ENCODE data around the gene LRSAM1. TPM values are rescaled to one million over a fixed set of nuclear protein-coding genes. Genes with fewer than 3 reads are reported as not detected.
A peak's percentile ranks its signal among the peaks of the same experiment; 100 is the strongest.

Gene LRSAM1
- total and polyA plus RNA-seq, 9 of the 15 experiments (the other 6 are each of a cell fraction or from before 2014, with no cell fraction given): 0.07 to 16.2 (median 4.7) TPM

GRCh38 chr9:127514468-127514867 is 63.2 kb downstream of the LRSAM1 start:
- FAIRE-seq: no peak
- intact Hi-C loops (cut with micrococcal nuclease): no loop called here
- H3K36me3 ChIP-seq (ENCODE audit: control insufficient read depth, insufficient read depth, low read length): peaks cover 63% of the 10 kb centered on the region; the same call in 2 of the 3 replicates
- no peak overlapping the region for H2AFZ ChIP-seq (ENCODE audit: low read depth, low read length)
- H3K9me1 ChIP-seq (ENCODE audit: control insufficient read depth, insufficient read depth, low read length): no peaks in the 10 kb centered on the region
- peaks cover 6 to 8% of the 10 kb centered on the region in 2 experiments for H3K4me1 ChIP-seq (replicated peaks in 1 of 2; ENCODE audit: control insufficient read depth in 2 of 2, insufficient read depth in 2 of 2, low read length in 2 of 2)
- H3K27ac ChIP-seq (ENCODE audit: extremely low read depth, low read depth, low read length): no peak overlapping the region
- no peak overlapping the region for H3K4me3 ChIP-seq
- in situ Hi-C loops (cut with MboI): no loop called here
- 60% methylated on average over 2 of the region's 2 CpGs for WGBS (ENCODE audit: insufficient coverage, low coverage, missing lambda C conversion rate)
- no peak overlapping the region for H3K4me2 ChIP-seq (ENCODE audit: insufficient read depth, low read length)
- TF ChIP-seq NCOA1 (IDR thresholded peaks at IDR 0.05; ENCODE audit: low read depth): no peak
- TF ChIP-seq, protein P1, sequence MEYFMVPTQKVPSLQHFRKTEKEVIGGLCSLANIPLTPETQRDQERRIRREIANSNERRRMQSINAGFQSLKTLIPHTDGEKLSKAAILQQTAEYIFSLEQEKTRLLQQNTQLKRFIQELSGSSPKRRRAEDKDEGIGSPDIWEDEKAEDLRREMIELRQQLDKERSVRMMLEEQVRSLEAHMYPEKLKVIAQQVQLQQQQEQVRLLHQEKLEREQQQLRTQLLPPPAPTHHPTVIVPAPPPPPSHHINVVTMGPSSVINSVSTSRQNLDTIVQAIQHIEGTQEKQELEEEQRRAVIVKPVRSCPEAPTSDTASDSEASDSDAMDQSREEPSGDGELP (CRISPR knock-in tag; IDR thresholded peaks at IDR 0.05; ENCODE audit: borderline replicate concordance): no peak
- no peak for TF ChIP-seq ETS1 (conservative IDR thresholded peaks at IDR 0.05; ENCODE audit: control insufficient read depth, low read depth, low read length)
- TF ChIP-seq ZNF76 (CRISPR knock-in tag; IDR thresholded peaks at IDR 0.05; ENCODE audit: borderline replicate concordance): no peak
- no peak for TF ChIP-seq SRSF7 (optimal IDR thresholded peaks at IDR 0.05; ENCODE audit: low read depth, low read length)
- TF ChIP-seq RBM17 (IDR thresholded peaks at IDR 0.05; ENCODE audit: borderline replicate concordance, low read depth, low read length): no peak
- TF ChIP-seq ZNF274 (IDR thresholded peaks at IDR 0.05; ENCODE audit: borderline replicate concordance, low read depth, low read length): no peak
- no peak for TF ChIP-seq FOSL1 (tag; conservative IDR thresholded peaks at IDR 0.05)
- no peak for TF ChIP-seq ZNF436 (CRISPR knock-in tag; IDR thresholded peaks at IDR 0.05)
- no peak for TF ChIP-seq RB1 (IDR thresholded peaks at IDR 0.05; ENCODE audit: low read depth)
- no peak for TF ChIP-seq KLF10 (CRISPR knock-in tag; IDR thresholded peaks at IDR 0.05)
- no peak for TF ChIP-seq ZFP36 (IDR thresholded peaks at IDR 0.05; ENCODE audit: low read depth, low read length, partially characterized antibody)
- TF ChIP-seq MTA1 (IDR thresholded peaks at IDR 0.05; ENCODE audit: borderline replicate concordance): no peak
- TF ChIP-seq THAP12 (CRISPR knock-in tag; IDR thresholded peaks at IDR 0.05): no peak
- TF ChIP-seq, protein P2, sequence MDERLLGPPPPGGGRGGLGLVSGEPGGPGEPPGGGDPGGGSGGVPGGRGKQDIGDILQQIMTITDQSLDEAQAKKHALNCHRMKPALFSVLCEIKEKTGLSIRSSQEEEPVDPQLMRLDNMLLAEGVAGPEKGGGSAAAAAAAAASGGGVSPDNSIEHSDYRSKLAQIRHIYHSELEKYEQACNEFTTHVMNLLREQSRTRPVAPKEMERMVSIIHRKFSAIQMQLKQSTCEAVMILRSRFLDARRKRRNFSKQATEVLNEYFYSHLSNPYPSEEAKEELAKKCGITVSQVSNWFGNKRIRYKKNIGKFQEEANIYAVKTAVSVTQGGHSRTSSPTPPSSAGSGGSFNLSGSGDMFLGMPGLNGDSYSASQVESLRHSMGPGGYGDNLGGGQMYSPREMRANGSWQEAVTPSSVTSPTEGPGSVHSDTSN (CRISPR knock-in tag; IDR thresholded peaks at IDR 0.05; ENCODE audit: low read depth): no peak
- TF ChIP-seq, protein P2 (tag; conservative IDR thresholded peaks at IDR 0.05; ENCODE audit: low read depth): no peak
- no peak for DNase-seq (ENCODE audit: extremely low read depth in 1 of 4, low spot score in 3 of 4)
- no peak overlapping the region for H3K9ac ChIP-seq (ENCODE audit: insufficient read depth in 1 of 2, low read depth in 2 of 2, low read length in 2 of 2)
- POLR2A ChIA-PET: interaction anchor here (1.2 kb wide), 1 partner anchor 23 kb away, joined by 3 read pairs; no protein-coding TSS in a partner anchor
- H3K9me3 ChIP-seq (replicated peaks; ENCODE audit: control insufficient read depth, insufficient read depth, low read depth, low read length): no peaks in the 10 kb centered on the region
- TSS peak; percentile 20 for BruUV-seq (replicated peaks)
- CTCF ChIA-PET (ENCODE audit: low intra/inter-chr PET ratio): no interaction called here
- no peak for ATAC-seq
- H3K79me2 ChIP-seq (ENCODE audit: control insufficient read depth, insufficient read depth, low read length): no peaks in the 10 kb centered on the region
- no peaks in the 10 kb centered on the region for H3K27me3 ChIP-seq (ENCODE audit: control insufficient read depth in 2 of 2, insufficient read depth in 2 of 2, low read length in 2 of 2)
- no peaks in the 10 kb centered on the region for H4K20me1 ChIP-seq (replicated peaks; ENCODE audit: control insufficient read depth, insufficient read depth, low read length)

All from K562 (cell line).